GM23338 (cell line): ENCODE measurements around the gene EGFR. TPM values are rescaled to one million over a fixed set of nuclear protein-coding genes. Genes with fewer than 3 reads are reported as not detected.

Experiments
- ATAC-seq: fragments of 200-7000 bp; cut with Tn5 transposase; 3 replicates; pipeline ENCODE4 v1.9.1; 2020
- DNase-seq: peaks from one replicate; pipeline ENCODE4 v3.0.0-alpha.2; 2015; ENCODE audit warnings: low spot score
- H2AFZ ChIP-seq: fragments of 200-600 bp; sonication (generic); 2 replicates; pipeline ENCODE4 v1.8.0; 2016; ENCODE audit warnings: antibody characterized with exemption, mild to moderate bottlenecking, moderate library complexity
- H3F3A ChIP-seq: fragments of 200-600 bp; sonication (generic); replicated peaks from 2 replicates; pipeline ENCODE4 v1.8.0; 2017; ENCODE audit warnings: antibody characterized with exemption, mixed run types, low read depth
- H3K27ac ChIP-seq: fragments of 200-600 bp; sonication (generic); 2 replicates; pipeline ENCODE4 v1.6.1; 2016; ENCODE audit warnings: low read depth
- H3K27me3 ChIP-seq: fragments of 200-600 bp; sonication (generic); 2 replicates; pipeline ENCODE4 v1.8.0; 2016; ENCODE audit warnings: mild to moderate bottlenecking, mixed run types, moderate library complexity; ENCODE audit not compliant: insufficient read depth
- H3K36me3 ChIP-seq: fragments of 200-600 bp; sonication (generic); 2 replicates; pipeline ENCODE4 v1.8.0; 2016; ENCODE audit warnings: mild to moderate bottlenecking; ENCODE audit not compliant: insufficient read depth
- H3K4me1 ChIP-seq: fragments of 200-600 bp; sonication (generic); 2 replicates; pipeline ENCODE4 v1.8.0; 2016; ENCODE audit warnings: mild to moderate bottlenecking, moderate library complexity; ENCODE audit not compliant: insufficient read depth
- H3K4me2 ChIP-seq: fragments of 200-600 bp; sonication (generic); 2 replicates; pipeline ENCODE4 v1.7.1; 2017; ENCODE audit warnings: mixed run types
- H3K4me3 ChIP-seq: fragments of 200-600 bp; sonication (generic); 2 replicates; pipeline ENCODE4 v1.6.1; 2016; ENCODE audit warnings: mixed run types
- H3K79me2 ChIP-seq: fragments of 200-600 bp; sonication (generic); replicated peaks from 2 replicates; pipeline ENCODE4 v1.8.0; 2017; ENCODE audit warnings: mild to moderate bottlenecking; ENCODE audit not compliant: insufficient read depth
- H3K9me2 ChIP-seq: fragments of 200-600 bp; sonication (generic); 2 replicates; pipeline ENCODE4 v1.8.0; 2017; ENCODE audit not compliant: insufficient read depth
- H4K20me1 ChIP-seq: fragments of 200-600 bp; sonication (generic); replicated peaks from 2 replicates; pipeline ENCODE4 v1.8.0; 2017; ENCODE audit warnings: mild to moderate bottlenecking; ENCODE audit not compliant: insufficient read depth
- H3K27ac Mint-ChIP-seq: 2 replicates; pipeline ENCODE4 v1.8.0; 2020; ENCODE audit warnings: inconsistent platforms, mild to moderate bottlenecking, moderate library complexity, mixed read lengths
- H3K27me3 Mint-ChIP-seq: 3 replicates; pipeline ENCODE4 v1.8.0; 2022; ENCODE audit warnings: low read depth, mild to moderate bottlenecking, moderate library complexity, mixed read lengths, inconsistent platforms; ENCODE audit not compliant: insufficient read depth, poor library complexity
- H3K36me3 Mint-ChIP-seq: 3 replicates; pipeline ENCODE4 v1.8.0; 2021; ENCODE audit warnings: low read depth, mild to moderate bottlenecking, inconsistent platforms, moderate library complexity, mixed read lengths
- H3K4me1 Mint-ChIP-seq: 3 replicates; pipeline ENCODE4 v1.8.0; 2020; ENCODE audit warnings: mild to moderate bottlenecking, inconsistent platforms, mixed read lengths
- H3K4me3 Mint-ChIP-seq: 3 replicates; pipeline ENCODE4 v1.8.0; 2021; ENCODE audit warnings: moderate library complexity, mild to moderate bottlenecking, inconsistent platforms, mixed read lengths
- H3K9me3 Mint-ChIP-seq: 3 replicates; pipeline ENCODE4 v1.8.0; 2020; ENCODE audit warnings: moderate library complexity, mild to moderate bottlenecking, inconsistent platforms, mixed read lengths
- CREB1 ChIP-seq: fragments of 250-450 bp; sonication (Bioruptor Pico); IDR thresholded peaks from 2 replicates; pipeline ENCODE4 v1.5.0; 2020; ENCODE audit warnings: low read depth, mild to moderate bottlenecking, moderate library complexity
- CTCF ChIP-seq, 2 experiments: fragments of 200-600 bp in 1 of 2; sonication (generic) in 1 of 2; conservative IDR thresholded peaks; 2 replicates each; pipeline versions ENCODE4 v1.5.1 to v1.6.1; 2016 to 2017; ENCODE audit warnings: antibody characterized with exemption in 2 of 2, low read depth in 2 of 2, mild to moderate bottlenecking in 2 of 2, moderate library complexity in 1 of 2
- EZH2 ChIP-seq: fragments of 200-600 bp; sonication (generic); IDR thresholded peaks from one replicate; pipeline ENCODE4 v1.8.0; 2017; ENCODE audit warnings: antibody characterized with exemption, mild to moderate bottlenecking, low read depth; ENCODE audit not compliant: unreplicated experiment
- EZH2phosphoT487 ChIP-seq: fragments of 200-600 bp; sonication (generic); IDR thresholded peaks from one replicate; pipeline ENCODE4 v1.8.1; 2018; ENCODE audit warnings: antibody characterized with exemption; ENCODE audit not compliant: unreplicated experiment
- JUNB ChIP-seq: IDR thresholded peaks from one replicate; pipeline ENCODE4 v1.6.1; 2016; ENCODE audit warnings: antibody characterized with exemption; ENCODE audit not compliant: unreplicated experiment
- NANOG ChIP-seq: IDR thresholded peaks from 2 replicates; pipeline ENCODE4 v1.6.1; 2016; ENCODE audit warnings: antibody characterized with exemption, borderline replicate concordance
- POLR2AphosphoS5 ChIP-seq: IDR thresholded peaks from 2 replicates; pipeline ENCODE4 v1.6.1; 2016; ENCODE audit warnings: antibody characterized with exemption, low read depth
- STAT1 ChIP-seq: IDR thresholded peaks from one replicate; pipeline ENCODE4 v1.6.1; 2016; ENCODE audit warnings: antibody characterized with exemption; ENCODE audit not compliant: unreplicated experiment
- ZNF114 ChIP-seq: fragments of 250-450 bp; sonication (Bioruptor Pico); IDR thresholded peaks from 2 replicates; pipeline ENCODE4 v1.5.0; 2020; ENCODE audit warnings: mild to moderate bottlenecking, moderate library complexity
- ZNF331 ChIP-seq: fragments of 250-450 bp; sonication (Bioruptor Pico); IDR thresholded peaks from 2 replicates; pipeline ENCODE4 v1.5.0; 2020; ENCODE audit warnings: low read depth, mild to moderate bottlenecking, moderate library complexity
- polyA plus RNA-seq: library from polyadenylated mRNA; unstranded; fragments of >200 nt; fragmentation: Nextera tagmentation; extraction: Ambion mirVana; gene quantifications from 2 replicates; pipeline ENCODE4 v1.2.1, GENCODE V29; 2016
- total RNA-seq: library from RNA; depleted of rRNA; stranded (reverse); fragments of >200 nt; shearing (Covaris generic); gene quantifications from 2 replicates; pipeline ENCODE4 v1.2.3, GENCODE V29; 2014
- TF ChIP-seq, protein P1 (sequence below): fragments of 250-450 bp; sonication (Bioruptor Pico); IDR thresholded peaks from 2 replicates; pipeline ENCODE4 v1.5.0; 2020; ENCODE audit warnings: mild to moderate bottlenecking, moderate library complexity
- TF ChIP-seq, protein P2 (sequence below): IDR thresholded peaks from 2 replicates; pipeline ENCODE4 v1.6.1; 2016; ENCODE audit warnings: antibody characterized with exemption
- TF ChIP-seq, protein P3 (sequence below): IDR thresholded peaks from one replicate; pipeline ENCODE4 v1.6.1; 2018; ENCODE audit warnings: antibody characterized with exemption; ENCODE audit not compliant: unreplicated experiment

The EGFR gene
- total and polyA plus RNA-seq, 2 experiments from 2014 or later, result 1.5 to 4.5 TPM

DNA sequence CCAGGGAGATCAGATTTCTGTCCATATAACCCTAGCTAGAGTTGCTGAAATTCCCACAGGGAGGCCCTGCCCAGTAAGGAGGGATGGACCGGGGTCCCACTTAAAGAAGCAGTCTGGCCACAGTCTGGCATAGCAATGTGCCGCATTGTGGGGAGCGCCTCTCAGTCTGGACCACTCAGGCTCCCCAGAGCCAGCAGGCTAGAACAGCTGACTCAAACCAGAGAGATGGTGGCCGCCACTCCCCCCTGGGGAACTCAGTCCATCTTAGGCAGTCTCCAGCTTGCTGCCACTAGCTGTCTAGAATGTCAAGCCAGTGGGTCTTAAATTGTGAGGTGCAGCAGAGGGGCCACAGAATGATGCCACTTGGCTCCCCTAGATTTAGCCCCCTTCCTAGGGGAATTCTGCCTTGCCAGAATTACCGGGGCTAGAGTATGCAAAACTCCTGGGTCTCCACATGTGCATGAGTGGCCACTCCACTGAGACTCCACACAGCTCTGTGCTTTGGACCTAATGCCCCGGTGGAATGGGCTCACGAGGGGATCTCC lies 213.0 kb downstream of the EGFR start:
- no peak for ATAC-seq
- TF ChIP-seq ZNF114 (CRISPR knock-in tag), result no peak
- TF ChIP-seq ZNF331, result no peak
- no peak for TF ChIP-seq JUNB
- TF ChIP-seq EZH2, result no peak
- TF ChIP-seq, protein P1, sequence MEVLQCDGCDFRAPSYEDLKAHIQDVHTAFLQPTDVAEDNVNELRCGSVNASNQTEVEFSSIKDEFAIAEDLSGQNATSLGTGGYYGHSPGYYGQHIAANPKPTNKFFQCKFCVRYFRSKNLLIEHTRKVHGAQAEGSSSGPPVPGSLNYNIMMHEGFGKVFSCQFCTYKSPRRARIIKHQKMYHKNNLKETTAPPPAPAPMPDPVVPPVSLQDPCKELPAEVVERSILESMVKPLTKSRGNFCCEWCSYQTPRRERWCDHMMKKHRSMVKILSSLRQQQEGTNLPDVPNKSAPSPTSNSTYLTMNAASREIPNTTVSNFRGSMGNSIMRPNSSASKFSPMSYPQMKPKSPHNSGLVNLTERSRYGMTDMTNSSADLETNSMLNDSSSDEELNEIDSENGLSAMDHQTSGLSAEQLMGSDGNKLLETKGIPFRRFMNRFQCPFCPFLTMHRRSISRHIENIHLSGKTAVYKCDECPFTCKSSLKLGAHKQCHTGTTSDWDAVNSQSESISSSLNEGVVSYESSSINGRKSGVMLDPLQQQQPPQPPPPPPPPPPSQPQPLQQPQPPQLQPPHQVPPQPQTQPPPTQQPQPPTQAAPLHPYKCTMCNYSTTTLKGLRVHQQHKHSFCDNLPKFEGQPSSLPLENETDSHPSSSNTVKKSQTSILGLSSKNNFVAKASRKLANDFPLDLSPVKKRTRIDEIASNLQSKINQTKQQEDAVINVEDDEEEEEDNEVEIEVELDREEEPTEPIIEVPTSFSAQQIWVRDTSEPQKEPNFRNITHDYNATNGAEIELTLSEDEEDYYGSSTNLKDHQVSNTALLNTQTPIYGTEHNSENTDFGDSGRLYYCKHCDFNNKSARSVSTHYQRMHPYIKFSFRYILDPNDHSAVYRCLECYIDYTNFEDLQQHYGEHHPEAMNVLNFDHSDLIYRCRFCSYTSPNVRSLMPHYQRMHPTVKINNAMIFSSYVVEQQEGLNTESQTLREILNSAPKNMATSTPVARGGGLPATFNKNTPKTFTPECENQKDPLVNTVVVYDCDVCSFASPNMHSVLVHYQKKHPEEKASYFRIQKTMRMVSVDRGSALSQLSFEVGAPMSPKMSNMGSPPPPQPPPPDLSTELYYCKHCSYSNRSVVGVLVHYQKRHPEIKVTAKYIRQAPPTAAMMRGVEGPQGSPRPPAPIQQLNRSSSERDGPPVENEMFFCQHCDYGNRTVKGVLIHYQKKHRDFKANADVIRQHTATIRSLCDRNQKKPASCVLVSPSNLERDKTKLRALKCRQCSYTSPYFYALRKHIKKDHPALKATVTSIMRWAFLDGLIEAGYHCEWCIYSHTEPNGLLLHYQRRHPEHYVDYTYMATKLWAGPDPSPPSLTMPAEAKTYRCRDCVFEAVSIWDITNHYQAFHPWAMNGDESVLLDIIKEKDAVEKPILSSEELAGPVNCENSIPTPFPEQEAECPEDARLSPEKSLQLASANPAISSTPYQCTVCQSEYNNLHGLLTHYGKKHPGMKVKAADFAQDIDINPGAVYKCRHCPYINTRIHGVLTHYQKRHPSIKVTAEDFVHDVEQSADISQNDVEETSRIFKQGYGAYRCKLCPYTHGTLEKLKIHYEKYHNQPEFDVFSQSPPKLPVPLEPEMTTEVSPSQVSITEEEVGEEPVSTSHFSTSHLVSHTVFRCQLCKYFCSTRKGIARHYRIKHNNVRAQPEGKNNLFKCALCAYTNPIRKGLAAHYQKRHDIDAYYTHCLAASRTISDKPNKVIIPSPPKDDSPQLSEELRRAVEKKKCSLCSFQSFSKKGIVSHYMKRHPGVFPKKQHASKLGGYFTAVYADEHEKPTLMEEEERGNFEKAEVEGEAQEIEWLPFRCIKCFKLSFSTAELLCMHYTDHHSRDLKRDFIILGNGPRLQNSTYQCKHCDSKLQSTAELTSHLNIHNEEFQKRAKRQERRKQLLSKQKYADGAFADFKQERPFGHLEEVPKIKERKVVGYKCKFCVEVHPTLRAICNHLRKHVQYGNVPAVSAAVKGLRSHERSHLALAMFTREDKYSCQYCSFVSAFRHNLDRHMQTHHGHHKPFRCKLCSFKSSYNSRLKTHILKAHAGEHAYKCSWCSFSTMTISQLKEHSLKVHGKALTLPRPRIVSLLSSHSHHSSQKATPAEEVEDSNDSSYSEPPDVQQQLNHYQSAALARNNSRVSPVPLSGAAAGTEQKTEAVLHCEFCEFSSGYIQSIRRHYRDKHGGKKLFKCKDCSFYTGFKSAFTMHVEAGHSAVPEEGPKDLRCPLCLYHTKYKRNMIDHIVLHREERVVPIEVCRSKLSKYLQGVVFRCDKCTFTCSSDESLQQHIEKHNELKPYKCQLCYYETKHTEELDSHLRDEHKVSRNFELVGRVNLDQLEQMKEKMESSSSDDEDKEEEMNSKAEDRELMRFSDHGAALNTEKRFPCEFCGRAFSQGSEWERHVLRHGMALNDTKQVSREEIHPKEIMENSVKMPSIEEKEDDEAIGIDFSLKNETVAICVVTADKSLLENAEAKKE (CRISPR knock-in tag), result no peak
- TF ChIP-seq STAT1, result no peak
- TF ChIP-seq NANOG, result no peak
- TF ChIP-seq, protein P2, sequence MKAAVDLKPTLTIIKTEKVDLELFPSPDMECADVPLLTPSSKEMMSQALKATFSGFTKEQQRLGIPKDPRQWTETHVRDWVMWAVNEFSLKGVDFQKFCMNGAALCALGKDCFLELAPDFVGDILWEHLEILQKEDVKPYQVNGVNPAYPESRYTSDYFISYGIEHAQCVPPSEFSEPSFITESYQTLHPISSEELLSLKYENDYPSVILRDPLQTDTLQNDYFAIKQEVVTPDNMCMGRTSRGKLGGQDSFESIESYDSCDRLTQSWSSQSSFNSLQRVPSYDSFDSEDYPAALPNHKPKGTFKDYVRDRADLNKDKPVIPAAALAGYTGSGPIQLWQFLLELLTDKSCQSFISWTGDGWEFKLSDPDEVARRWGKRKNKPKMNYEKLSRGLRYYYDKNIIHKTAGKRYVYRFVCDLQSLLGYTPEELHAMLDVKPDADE, result no peak
- no peak for TF ChIP-seq CREB1
- no peak for TF ChIP-seq CTCF (conservative IDR thresholded peaks at IDR 0.05; ENCODE audit: low read depth in 2 of 2)
- no peak for TF ChIP-seq POLR2AphosphoS5
- TF ChIP-seq, protein P3, sequence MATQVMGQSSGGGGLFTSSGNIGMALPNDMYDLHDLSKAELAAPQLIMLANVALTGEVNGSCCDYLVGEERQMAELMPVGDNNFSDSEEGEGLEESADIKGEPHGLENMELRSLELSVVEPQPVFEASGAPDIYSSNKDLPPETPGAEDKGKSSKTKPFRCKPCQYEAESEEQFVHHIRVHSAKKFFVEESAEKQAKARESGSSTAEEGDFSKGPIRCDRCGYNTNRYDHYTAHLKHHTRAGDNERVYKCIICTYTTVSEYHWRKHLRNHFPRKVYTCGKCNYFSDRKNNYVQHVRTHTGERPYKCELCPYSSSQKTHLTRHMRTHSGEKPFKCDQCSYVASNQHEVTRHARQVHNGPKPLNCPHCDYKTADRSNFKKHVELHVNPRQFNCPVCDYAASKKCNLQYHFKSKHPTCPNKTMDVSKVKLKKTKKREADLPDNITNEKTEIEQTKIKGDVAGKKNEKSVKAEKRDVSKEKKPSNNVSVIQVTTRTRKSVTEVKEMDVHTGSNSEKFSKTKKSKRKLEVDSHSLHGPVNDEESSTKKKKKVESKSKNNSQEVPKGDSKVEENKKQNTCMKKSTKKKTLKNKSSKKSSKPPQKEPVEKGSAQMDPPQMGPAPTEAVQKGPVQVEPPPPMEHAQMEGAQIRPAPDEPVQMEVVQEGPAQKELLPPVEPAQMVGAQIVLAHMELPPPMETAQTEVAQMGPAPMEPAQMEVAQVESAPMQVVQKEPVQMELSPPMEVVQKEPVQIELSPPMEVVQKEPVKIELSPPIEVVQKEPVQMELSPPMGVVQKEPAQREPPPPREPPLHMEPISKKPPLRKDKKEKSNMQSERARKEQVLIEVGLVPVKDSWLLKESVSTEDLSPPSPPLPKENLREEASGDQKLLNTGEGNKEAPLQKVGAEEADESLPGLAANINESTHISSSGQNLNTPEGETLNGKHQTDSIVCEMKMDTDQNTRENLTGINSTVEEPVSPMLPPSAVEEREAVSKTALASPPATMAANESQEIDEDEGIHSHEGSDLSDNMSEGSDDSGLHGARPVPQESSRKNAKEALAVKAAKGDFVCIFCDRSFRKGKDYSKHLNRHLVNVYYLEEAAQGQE, result no peak
- no peak for TF ChIP-seq EZH2phosphoT487
- Mint-ChIP-seq H3K4me3 (no peak overlapping the region), H3K27ac (no peak overlapping the region), H3K4me1 (peaks cover 10% of the 10 kb centered on the region), H3K9me3 (no peaks in the 10 kb centered on the region; the same call in 2 of the 3 replicates), H3K36me3 (0 out of 3 replicates have a peak, but pooled peaks cover 2% of the 10 kb centered on the region), H3K27me3 (peaks cover 2% of the 10 kb centered on the region)
- H4K20me1 ChIP-seq, result no peaks in the 10 kb centered on the region
- no peaks in the 10 kb centered on the region for H3K36me3 ChIP-seq
- no peaks in the 10 kb centered on the region for H3K79me2 ChIP-seq
- H3K27ac ChIP-seq, result no peak overlapping the region
- no peaks in the 10 kb centered on the region; the same call in 1 of the 2 replicates for H3K4me1 ChIP-seq
- no peaks in the 10 kb centered on the region for H3K27me3 ChIP-seq
- H2AFZ ChIP-seq, result no peak overlapping the region
- no peak overlapping the region for H3K4me3 ChIP-seq
- DNase-seq, result no peak
- H3K4me2 ChIP-seq, result no peak overlapping the region
- H3F3A ChIP-seq, result no peaks in the 10 kb centered on the region
- H3K9me2 ChIP-seq, result no peaks in the 10 kb centered on the region
